Sciatic nerve (tissue), 2 donors: Measurements from ENCODE around the gene STK10. TPM values are rescaled to one million over a fixed set of nuclear protein-coding genes. Genes with fewer than 3 reads are reported as not detected.

Source experiments
- ATAC-seq: fragments of 200-7000 bp; cut with Tn5 transposase; one replicate; pipeline ENCODE4 v1.9.1; 2020; ENCODE audit warnings: mild to moderate bottlenecking, moderate library complexity
- DNase-seq: peaks from one replicate; pipeline ENCODE4 v3.0.0-alpha.2; 2020; ENCODE audit warnings: low spot score
- intact Hi-C: fragments of 100-400 bp; cut with DNase I; formaldehyde crosslinking; loops from one replicate; pipeline ENCODE4 v1.14.2; 2022
- total RNA-seq: library from RNA; stranded (reverse); fragmentation: NEBNext Ultra II Directional; extraction: Animal tissue kit (Norgen Biotek cat#: 25700); gene quantifications from one replicate; pipeline ENCODE4 v1.2.1, GENCODE V29; 2021
- donor health status: DM: no; HTN: no; CAD: no.
- donor health status: DM: no; HTN: no; CAD: no.

The STK10 gene
- total RNA-seq, 1 donor from 2014 or later: 89.4 TPM

DNA sequence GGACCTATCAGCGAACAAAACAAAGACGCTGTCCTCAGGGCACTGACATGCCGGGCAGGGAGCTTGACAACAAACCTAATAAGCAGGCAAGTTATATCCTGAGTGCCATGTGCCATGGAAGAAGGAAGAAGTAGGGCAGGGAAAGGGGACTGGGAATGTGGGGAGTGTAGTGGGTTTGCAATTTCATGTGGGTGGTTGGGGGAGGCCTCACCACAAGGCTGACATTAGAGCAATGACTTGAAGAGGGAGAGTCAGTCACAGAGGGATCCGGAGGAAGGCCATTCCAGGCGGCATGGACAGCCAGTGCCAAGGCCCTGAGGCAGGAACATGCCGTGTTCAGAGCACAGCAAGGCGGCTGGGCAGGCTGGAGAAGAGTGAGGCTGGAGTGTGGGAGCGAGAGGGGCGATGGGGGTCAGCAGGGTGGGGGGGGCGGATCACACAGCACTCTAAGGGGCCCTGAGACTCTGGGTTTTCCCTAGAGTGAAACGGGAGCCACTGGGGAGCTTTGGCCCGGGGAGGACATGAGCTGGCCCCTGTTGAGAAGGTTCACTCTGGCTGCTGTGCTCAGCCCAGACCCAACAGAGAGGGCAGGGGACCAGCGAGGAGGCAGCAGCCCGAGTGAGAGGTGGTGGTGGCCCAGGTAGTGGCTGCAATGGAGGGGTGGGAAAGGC, 86.3 kb downstream of the STK10 start:
- no peak for ATAC-seq
- intact Hi-C loops: loop anchor here (10.0 kb wide), 1 partner anchor 183 kb away; the partner anchor contains the start of gene UBTD2
- no peak for DNase-seq

DNA sequence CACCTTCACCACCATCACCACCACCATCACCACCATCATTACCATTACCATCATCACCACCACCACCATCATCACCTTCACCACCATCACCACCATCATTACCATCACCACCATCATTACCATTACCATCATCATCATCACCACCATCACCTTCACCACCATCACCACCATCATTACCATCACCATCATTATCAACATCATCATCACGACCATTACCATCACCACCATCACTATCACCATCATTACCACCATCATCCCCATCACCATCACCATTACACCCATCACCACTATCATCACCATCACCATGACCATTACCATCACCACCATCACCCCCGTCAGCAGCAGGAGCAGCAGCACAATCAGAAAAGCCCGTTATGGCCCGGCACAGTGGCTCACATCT, 89.1 kb downstream of the STK10 start:
- no peak for DNase-seq
- ATAC-seq: no peak
- intact Hi-C loops: no loop called here

DNA sequence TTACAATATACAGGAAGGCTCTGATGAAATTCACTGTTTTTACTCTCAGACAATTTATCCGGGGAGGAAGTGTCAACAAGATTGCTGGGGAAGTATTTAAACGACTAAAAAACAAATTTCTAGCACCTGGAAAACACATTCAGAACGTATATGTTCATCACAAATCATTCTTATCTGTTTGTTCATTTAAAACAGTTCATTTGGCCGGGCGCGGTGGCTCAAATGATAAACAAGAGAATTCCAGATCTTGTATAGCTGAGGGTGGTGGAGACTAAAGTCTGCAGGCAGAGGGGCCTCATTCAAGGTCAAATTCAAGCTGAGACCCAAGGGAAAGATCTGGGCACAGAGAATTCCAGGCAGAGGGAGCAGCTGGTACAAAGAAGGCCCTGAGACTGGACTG, 90.0 kb downstream of the STK10 start:
- intact Hi-C loops: no loop called here
- ATAC-seq (no peak), DNase-seq (no peak)

DNA sequence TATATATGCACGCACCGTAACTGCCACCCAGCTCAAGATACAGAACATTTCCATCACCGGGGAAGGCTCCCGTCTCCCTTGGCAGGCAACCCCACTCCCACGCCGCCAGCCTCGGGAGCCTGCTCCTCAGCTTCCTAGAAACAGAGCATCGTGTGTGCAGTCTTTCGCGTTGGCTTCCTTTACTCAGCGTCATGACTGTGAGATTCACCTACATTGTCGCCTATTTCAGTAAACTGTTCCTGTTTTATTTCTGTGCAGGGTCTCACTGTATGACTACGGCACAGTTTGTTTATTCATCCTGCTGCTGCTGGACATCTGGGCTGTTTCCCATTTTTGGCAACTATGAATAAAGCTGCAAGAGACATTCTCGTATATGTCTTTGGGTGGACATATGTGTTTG, 90.7 kb downstream of the STK10 start:
- intact Hi-C loops: no loop called here
- ATAC-seq: no peak
- no peak for DNase-seq

DNA sequence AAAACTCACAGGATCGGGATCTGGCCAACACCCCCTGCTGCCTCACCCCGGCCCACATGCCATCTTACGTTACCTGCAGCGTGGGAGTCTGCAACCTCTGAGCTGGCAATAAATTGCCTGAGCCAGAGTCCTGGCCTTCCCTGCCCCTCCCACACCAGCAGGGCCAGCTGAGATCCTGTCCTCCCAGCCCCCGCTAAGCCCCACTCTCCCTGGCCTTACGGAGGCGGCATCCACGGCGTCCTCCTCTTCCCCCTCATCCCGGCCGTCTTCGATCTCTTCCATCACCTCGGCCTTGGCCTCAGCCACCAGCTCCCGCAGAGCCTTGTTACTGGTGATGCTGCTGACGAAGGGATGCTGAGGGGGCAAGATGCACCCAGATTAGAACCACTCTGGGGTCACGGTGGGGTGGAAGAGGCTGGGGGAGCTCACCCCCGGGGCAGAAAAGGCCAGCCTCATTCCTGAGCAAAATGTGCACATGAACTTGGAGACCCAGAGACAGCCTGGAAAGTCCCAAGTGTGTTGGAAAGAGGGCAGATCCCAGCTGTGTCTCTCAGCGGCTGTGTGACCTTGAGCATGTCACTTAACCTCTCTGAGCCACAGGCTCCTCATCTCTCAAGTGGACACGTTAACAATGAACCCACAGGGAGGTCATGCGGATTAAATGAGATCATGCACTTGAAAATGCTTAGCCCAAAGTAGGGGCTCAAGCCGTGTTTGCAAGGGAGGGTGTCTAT, 91.7 kb downstream of the STK10 start:
- DNase-seq (no peak), ATAC-seq (no peak)
- intact Hi-C loops: no loop called here

DNA sequence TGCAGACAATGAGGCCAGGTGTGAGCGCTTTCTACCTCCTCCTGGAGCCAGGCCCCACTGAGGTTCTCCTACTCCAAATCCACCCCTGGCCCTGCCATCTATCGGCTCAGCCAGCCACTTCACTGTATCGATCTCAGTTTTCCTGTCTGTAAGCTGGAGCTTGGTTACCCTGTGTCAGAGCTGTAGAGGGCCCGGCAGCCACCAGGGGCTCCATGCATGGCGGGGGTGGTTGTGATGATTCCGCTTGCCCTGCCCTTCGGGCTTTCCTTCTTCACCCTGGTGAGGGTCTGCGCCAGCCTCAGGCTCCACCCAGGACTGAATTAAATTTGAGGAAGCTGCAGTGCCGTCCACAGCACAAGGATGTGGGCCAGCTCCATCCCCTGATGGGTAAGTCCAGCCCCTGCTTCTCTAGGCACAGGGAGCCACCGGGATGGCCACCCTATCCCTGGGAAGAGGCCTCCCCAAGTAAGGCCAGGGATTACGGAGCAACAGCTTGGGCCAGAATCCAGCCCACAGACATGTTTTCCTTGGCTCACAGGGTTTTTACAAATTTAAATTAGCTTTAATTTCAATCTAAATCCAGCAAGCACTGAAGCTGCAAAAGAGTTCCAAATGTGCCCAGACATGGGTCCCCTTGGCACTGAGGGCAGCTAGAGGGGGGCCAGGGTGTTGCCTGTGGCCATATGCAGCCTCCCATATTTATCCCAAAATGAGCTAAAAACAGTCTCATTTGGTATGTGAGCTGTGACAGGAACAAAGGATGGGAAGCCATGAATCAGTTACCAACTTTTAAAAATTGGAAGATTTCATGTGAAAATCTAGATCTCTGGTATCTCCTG, 92.4 kb downstream of the STK10 start:
- intact Hi-C loops: no loop called here
- DNase-seq (no peak), ATAC-seq (no peak)

DNA sequence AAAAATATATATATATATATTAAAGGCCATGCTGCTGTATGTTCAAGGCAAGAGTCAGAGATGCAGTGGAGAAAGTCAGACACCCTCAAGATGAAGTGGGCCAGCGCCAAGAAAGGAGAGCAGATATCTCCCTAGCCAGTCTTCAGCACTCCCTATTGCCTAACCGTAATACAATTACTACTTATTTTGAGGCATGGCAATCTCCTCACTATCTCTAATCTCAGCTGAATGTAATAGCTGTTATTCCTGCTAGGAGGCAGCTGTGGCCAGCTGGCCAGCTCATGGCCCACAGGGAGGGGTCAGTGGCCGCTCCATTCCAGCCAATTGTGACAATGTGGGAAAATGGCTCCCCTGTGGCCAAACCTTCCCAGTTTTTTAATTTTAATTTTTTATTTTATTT, 94.1 kb downstream of the STK10 start:
- intact Hi-C loops: no loop called here
- ATAC-seq (peak; percentile 64), DNase-seq (no peak)

DNA sequence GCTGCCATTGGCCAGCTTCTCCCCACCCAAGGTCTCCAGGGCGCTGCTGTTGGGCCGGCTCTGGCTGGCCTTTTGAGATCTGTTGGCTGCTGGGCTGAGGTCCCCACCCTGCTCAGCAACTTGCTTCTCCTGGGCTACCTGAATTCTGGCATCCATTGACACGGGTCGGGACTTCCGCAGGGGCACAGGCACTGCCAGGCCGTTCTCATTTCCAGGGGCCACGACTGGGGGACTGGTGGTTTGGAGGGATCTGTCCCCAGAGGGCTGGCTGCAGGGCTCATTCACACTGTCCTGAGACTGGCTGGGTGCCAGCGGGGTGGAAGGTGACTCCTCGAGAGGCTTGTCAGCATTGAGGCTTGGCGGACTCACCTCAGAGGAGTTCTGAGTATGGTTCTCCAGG, 94.5 kb downstream of the STK10 start:
- no peak for ATAC-seq
- intact Hi-C loops: no loop called here
- DNase-seq: peak; percentile 67

DNA sequence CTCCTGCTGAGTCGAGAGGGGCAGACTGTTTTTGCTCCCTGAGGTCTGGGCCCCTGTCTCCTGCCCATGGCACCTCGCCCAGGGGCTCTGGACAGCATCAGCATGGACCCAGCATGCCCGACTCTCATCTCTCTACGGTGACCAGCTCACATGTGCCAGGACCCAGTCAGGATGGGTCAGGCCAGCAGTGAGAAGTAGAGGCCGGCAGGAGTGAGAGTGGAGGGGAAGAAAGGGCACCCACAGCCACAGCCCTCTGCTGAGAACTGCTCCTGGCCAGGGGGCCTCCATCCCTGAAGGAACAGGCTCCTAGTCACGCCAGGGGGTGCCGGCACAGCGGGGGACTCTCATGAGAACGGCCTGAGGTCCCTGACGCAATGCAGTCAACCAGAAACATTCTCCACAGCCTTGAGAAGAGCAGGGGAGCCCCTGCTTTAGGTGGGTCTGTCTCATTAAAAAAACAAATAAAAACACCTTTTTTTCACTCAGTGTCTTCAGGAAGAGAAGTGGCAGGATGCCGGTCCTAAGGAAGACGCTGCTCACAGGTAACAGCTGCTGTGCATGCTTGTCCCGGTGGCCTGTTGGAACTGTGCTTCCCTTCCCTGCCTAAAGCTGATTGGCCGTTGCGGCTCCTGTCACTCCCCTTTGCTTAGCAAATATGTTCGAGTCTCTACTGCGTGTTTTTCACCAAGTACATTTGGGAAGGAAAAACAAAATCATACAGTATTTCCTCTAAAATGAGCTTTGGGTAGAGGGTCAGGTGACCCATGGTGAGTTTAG, 95.9 kb downstream of the STK10 start:
- intact Hi-C loops: no loop called here
- ATAC-seq (no peak), DNase-seq (peak; percentile 42)

DNA sequence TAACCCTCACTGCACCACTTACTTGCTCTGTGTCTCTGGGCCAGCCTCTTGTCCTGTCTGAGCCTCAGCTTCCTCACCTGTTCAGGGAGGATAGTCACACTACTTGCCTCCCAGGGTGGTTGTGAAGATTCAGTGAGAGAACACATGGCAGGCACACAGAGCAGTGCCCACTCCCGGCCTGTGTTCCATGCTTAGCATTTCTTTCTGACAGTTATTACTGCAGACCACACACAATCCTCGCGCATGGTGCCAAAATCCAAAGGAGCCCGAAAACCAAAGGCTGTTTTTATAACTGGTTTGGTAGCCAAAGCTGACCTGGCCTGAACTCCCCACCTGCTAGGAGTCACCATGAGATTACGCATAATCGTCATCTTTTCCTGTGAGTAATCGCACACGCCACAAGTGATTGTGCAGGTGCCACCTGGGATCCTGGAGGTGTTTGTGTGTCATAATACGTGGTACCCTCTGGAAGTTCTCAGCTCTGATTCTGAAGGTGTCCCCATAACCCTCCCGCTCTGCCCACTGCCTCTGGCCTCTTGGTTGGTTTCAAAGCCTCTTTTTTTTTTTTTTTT, 97.0 kb downstream of the STK10 start:
- intact Hi-C loops: no loop called here
- ATAC-seq (no peak), DNase-seq (no peak)

DNA sequence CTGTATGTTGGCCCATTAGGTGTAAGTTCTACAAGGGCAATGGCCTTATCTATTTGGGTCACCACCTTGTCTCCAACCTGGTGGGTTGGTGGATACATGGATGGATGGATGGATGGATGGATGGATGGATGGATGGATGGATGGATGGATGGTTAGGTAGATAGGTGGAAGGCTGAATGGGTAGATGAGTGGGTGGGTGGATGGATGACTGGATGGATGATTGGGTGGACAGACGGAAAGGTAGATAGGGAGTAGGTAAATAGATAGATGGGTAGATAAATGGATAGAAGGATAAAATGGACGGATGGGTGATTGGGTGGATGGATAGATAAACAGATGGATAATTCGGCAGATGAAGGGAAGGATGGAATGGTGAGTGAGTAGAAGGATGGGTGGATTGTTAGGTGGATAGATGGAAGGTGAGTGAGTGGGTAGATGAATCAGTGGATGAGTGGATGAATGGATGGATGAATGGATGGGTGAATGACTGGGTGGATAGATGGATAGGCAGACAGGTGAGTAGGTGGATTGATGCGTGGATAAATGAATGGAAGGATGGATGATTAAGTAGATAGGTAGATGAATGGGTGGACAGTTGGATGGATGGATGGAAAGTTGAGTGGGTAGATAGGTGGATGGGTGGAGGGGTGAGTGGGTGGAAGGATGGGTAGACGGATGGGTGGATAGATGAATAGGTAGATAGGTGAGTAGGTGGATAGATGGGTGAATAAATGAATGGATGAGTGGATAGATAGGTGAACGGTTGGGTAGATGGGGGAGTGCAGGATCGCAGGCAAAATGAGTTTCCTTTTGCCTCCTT, 98.5 kb downstream of the STK10 start:
- DNase-seq (no peak), ATAC-seq (no peak)
- intact Hi-C loops: no loop called here

DNA sequence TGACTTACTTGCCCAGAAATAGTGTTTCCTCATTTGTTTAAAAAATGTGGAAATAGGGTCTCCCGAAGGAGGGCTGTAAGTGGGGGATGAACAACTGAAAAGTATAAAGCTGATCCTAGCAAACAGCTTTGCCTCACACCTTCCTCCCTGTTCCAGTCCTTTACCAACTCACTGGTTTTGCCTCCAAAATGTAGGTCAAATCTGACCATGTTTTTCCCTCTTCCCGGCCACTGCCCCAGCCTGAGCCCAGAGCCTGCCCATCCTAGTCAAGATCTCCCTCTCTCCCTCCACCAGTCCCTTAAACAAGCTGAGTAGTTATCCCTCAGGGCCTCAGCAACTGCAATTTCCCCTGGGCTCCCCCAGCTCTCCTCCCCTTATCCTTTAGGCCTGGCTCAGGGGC, 99.2 kb downstream of the STK10 start:
- intact Hi-C loops: no loop called here
- DNase-seq (no peak), ATAC-seq (no peak)

DNA sequence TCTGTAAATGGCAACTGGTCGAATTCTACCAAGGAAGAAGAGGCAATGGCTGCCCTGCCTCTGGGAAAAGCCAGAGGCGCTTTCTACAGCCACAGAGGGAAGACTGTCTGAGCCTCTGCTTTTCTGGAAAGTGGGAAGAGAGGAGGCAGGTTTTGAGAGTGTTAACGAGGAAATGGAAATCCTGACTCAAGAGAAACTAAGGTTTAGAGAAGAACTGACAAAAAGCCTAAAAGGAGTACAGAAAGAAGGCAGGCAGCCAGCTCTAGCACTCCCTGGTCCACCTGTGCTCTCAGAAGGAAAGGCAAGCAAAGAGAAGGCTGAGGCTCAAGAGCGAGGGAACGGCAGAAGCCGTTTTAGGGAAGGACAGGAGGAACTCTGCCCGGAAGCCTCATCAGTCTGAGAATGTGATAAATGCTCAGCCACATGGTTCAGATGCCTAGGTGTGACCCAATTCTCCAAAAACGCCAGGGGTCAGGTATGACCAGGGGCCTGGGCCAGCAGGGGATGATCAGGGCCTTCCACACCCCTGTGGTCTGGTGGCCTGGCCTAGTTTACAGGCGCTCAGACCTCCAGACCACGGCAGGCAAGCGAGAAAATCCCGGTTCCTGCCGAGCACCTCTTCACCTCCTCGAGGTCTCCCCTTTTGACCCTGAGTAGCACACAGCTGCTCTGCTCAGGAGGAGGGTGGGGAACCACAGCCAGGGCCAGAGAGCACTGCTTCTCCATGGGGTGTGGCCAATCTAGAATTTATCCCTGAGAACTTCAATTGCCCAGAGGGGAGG, 101.6 kb downstream of the STK10 start:
- intact Hi-C loops: no loop called here
- ATAC-seq (peak; percentile 81), DNase-seq (peak; percentile 45)

DNA sequence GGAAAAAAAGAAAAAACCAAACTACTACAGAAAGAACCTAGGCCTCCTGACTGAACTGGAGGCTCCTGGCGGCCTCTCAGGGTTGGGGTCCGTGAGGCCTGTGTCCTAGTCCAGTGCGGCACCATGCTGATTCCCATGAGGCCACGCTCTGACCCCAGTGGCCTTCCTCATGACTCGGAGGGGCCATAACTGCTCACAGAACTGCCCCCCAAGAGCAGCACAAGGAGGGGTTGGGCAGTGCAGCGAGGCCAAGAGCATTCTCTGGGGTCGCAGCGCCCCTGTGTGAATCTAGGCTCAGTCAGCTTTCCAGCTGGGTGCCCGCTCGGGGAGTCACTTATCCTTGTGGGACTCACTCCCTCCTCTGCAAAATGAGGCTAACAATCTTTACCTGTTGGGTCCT, 102.3 kb downstream of the STK10 start:
- intact Hi-C loops: no loop called here
- DNase-seq: peak; percentile 48
- ATAC-seq: peak; percentile 13

DNA sequence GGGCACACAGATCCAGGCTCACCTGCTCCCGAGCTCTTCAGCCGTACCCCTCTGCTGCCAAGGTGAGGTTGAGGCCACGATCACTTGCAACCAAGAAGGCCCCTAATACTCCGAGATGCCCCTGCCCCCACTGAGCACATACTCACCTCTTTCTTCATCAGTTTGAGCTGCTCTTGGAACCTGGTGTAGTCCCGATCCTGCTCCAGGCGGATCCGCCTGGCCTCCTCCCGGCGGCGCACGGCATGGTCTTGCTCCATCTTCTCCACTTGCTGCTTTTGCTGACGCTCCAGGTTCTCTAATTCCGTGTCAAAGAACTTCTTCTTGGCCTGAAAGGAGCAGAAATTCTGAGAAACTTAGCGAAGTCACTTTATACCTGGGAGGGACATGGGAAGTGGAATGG, 105.8 kb downstream of the STK10 start:
- intact Hi-C loops: no loop called here
- ATAC-seq: no peak
- DNase-seq: no peak

DNA sequence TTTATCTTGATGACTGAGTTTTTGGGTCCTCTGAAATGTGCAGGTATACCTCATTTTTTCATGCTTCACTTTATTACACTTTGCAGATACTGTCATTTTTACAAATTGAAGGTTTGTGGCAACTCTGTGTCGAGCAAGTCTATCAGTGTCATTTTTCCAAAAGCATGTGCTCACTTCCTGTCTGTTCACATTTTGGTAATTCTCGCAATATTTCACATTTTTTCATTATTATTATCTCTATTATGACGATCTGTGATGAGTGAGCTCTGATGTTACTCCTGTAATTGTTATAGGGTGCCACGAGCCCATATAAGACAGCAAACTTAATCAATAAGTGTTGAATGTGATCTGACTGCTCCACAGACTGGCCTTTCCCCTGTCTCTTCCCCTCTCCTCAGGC, 108.1 kb downstream of the STK10 start:
- ATAC-seq (no peak), DNase-seq (no peak)
- intact Hi-C loops: no loop called here

DNA sequence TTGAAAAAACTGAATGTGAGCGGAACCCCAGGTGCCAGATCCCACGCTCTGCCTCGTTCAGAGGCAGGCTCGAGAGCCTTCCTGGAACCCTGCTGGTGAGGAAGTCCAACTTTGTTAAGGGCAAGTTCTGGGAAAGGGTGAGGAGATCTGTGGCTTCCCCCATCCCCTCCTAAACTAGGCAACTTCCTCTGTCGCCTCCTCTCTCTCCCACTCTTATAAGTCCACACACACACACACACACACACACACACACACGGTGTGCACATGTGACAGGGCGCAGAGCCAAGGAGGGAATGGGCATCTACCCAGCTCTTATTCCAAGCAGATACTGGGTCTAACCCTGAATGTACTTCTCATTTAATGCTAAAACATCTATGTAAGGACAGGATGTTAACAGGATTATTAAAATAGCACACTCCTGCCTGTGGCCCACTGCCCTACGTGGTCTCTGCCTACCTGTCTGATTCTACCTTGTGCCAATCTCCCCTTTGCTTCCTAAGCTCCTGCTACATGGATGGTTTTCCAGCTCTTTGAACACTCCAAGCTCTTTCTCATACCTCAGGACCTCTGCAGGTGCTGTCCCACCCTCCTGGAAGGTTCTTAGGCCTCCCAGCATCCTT, 109.2 kb downstream of the STK10 start:
- peak; percentile 73 for DNase-seq
- ATAC-seq: peak; percentile 62
- intact Hi-C loops: no loop called here
